NCI-H1930 (cell line): ENCODE measurements around the gene NPR1.
"Not testable (repeated sequence)": the region's sequence is repeated elsewhere in the genome, so short reads cannot be mapped to it uniquely, and the experiment has no call there.

Experiments used
- DNase-seq, 2 experiments: peaks; one replicate each; lab custom pipeline; 2025; lab: John Stamatoyannopoulos, UW

Gene NPR1

GRCh38 chr1:153682730-153683129, 4.2 kb downstream of the NPR1 start:
- no peak for DNase-seq

GRCh38 chr1:153683854-153684253, 5.4 kb downstream of the NPR1 start:
- no peak for DNase-seq

- DNase-seq, result no peak
Measured at GRCh38 chr1:153684892-153685291, 6.4 kb downstream of the NPR1 start.

- no peak for DNase-seq
Measured at GRCh38 chr1:153685544-153686340, 7.3 kb downstream of the NPR1 start.

- no peak for DNase-seq
Measured at GRCh38 chr1:153687346-153688125, 9.0 kb downstream of the NPR1 start.

GRCh38 chr1:153688276-153688675, 9.8 kb downstream of the NPR1 start:
- DNase-seq, result no peak

GRCh38 chr1:153688736-153689328, 10.3 kb downstream of the NPR1 start:
- DNase-seq, result no peak

- DNase-seq, result no peak
Measured at GRCh38 chr1:153693466-153693865, 15.0 kb downstream of the NPR1 start.

- no peak for DNase-seq
Measured at GRCh38 chr1:153696741-153697140, 18.3 kb downstream of the NPR1 start.

GRCh38 chr1:153697191-153698019, 18.9 kb downstream of the NPR1 start:
- no peak for DNase-seq

GRCh38 chr1:153698020-153698922, 19.8 kb downstream of the NPR1 start:
- DNase-seq, result no peak

GRCh38 chr1:153698923-153699714, 20.6 kb downstream of the NPR1 start:
- no peak for DNase-seq

- DNase-seq, result no peak
Measured at GRCh38 chr1:153699768-153700167, 21.3 kb downstream of the NPR1 start.

GRCh38 chr1:153705484-153705883, 27.0 kb downstream of the NPR1 start:
- DNase-seq, result no peak

GRCh38 chr1:153711026-153711425, 32.5 kb downstream of the NPR1 start:
- DNase-seq, result no peak

- not testable (repeated sequence) for DNase-seq
Measured at GRCh38 chr1:153716211-153716610, 37.7 kb downstream of the NPR1 start.

GRCh38 chr1:153717330-153717729, 38.8 kb downstream of the NPR1 start:
- no peak for DNase-seq

GRCh38 chr1:153723687-153724086, 45.2 kb downstream of the NPR1 start:
- no peak for DNase-seq

GRCh38 chr1:153724634-153725033, 46.1 kb downstream of the NPR1 start:
- not testable (repeated sequence) for DNase-seq
